ENCODE measurements around the gene KIF1A. TPM values are rescaled to one million over a fixed set of nuclear protein-coding genes. Genes with fewer than 3 reads are reported as not detected.

Gene KIF1A
- total and polyA plus RNA-seq, 2 of the 8 experiments (the other 6 are each of a cell fraction or from before 2014, with no cell fraction given), result 61.3 to 281 TPM

GRCh38 chr2:240747256-240747655 lies 72.8 kb downstream of the KIF1A start:
- Histone ChIP-seq H3K14ac (ENCODE audit: insufficient read length) (no peak overlapping the region), H3K4me3 (ENCODE audit: extremely low read depth in 1 of 4, insufficient read depth in 2 of 4, low read depth in 3 of 4, low read length in 4 of 4) (no peak overlapping the region), H3K23me2 (ENCODE audit: low read depth, low read length) (no peaks in the 10 kb centered on the region), H3K56ac (replicated peaks; ENCODE audit: insufficient read length, low read depth, low read length) (no peak overlapping the region), H3K4ac (replicated peaks; ENCODE audit: insufficient read length, low read depth, low read length) (no peak overlapping the region), H4K8ac (ENCODE audit: extremely low read depth, insufficient read depth, low read length) (peak overlapping the region; percentile 35; the same call in 1 of the 2 replicates), H3K79me2 (ENCODE audit: control insufficient read depth in 1 of 2, insufficient read depth in 2 of 2, low read length in 2 of 2) (no peaks in the 10 kb centered on the region; a peak in 1 of 4 replicates), H3K9me3 (ENCODE audit: insufficient read depth in 2 of 2, low read depth in 1 of 2, low read length in 1 of 2) (no peaks in the 10 kb centered on the region), H4K91ac (replicated peaks; ENCODE audit: insufficient read length, low read length) (no peak overlapping the region), H3K4me2 (ENCODE audit: insufficient read depth in 1 of 2, low read depth in 2 of 2, low read length in 2 of 2) (no peak overlapping the region), H2AK5ac (ENCODE audit: low read depth, low read length) (no peak overlapping the region), H2BK120ac (replicated peaks; ENCODE audit: low read depth, low read length) (no peak overlapping the region), H2BK15ac (ENCODE audit: low read length) (no peak overlapping the region), H2BK20ac (ENCODE audit: low read length) (no peak overlapping the region), H3K4me1 (replicated peaks in 1 of 4; ENCODE audit: control insufficient read depth in 3 of 4, insufficient read depth in 4 of 4, low read length in 3 of 4) (no peaks in the 10 kb centered on the region), H2BK5ac (ENCODE audit: low read depth, low read length) (no peak overlapping the region), H3K79me1 (ENCODE audit: low read depth, low read length) (no peaks in the 10 kb centered on the region; the same call in 1 of the 2 replicates), H3K18ac (ENCODE audit: extremely low read depth, low read length) (no peak overlapping the region), H2BK12ac (ENCODE audit: low read depth, low read length) (no peak overlapping the region), H4K20me1 (replicated peaks in 1 of 2; ENCODE audit: control insufficient read depth in 1 of 2, insufficient read depth in 2 of 2, low read length in 2 of 2) (peaks cover 9 to 13% of the 10 kb centered on the region in 2 experiments), H3K27ac (ENCODE audit: low read depth, low read length) (no peak overlapping the region), H2AFZ (ENCODE audit: low read length) (no peak overlapping the region), H4K5ac (ENCODE audit: insufficient read length, low read depth, low read length) (no peak overlapping the region), H3K9ac (replicated peaks in 1 of 4; ENCODE audit: extremely low read depth in 1 of 4, low read depth in 3 of 4, low read length in 3 of 4) (no peak overlapping the region), H3K27me3 (replicated peaks in 1 of 4; ENCODE audit: control insufficient read depth in 3 of 4, extremely low read depth in 1 of 4, insufficient read depth in 3 of 4, low read length in 3 of 4) (no peaks in the 10 kb centered on the region), H3K36me3 (ENCODE audit: control insufficient read depth in 2 of 4, insufficient read depth in 4 of 4, low read length in 3 of 4) (peaks cover 33 to 76% (median 61%) of the 10 kb centered on the region in 4 experiments; a peak in 7 of 8 replicates), H3K23ac (ENCODE audit: insufficient read length) (no peak overlapping the region)
- POLR2A ChIA-PET (ENCODE audit: partially characterized antibody), result interaction anchor here (0.9 to 3.4 kb wide), 8 partner anchors 9 to 75 kb away, joined by 3 to 21 read pairs (median 7); no protein-coding TSS in a partner anchor
- DNase-seq (ENCODE audit: low read depth in 1 of 2, low spot score in 2 of 2), result no peak
- FAIRE-seq, result no peak
- 84% methylated on average over 11 of the region's 11 CpGs; no CpG with 5 or more reads in 1 of the 2 experiments for WGBS, 2 experiments (ENCODE audit: extremely low coverage in 1 of 2, insufficient coverage in 1 of 2, insufficient read length in 1 of 2, insufficient replicate concordance in 2 of 2, low coverage in 1 of 2, low lambda C conversion rate in 2 of 2, missing lambda C conversion rate in 1 of 2)
- TF ChIP-seq NRF1 (IDR thresholded peaks at IDR 0.05; ENCODE audit: low read depth, low read length), result no peak
- TF ChIP-seq BACH1 (IDR thresholded peaks at IDR 0.05; ENCODE audit: low read length), result no peak
- no peak for TF ChIP-seq GABPA (IDR thresholded peaks at IDR 0.05; ENCODE audit: borderline replicate concordance, insufficient read depth, low read length)
- no peak for TF ChIP-seq RXRA (IDR thresholded peaks at IDR 0.05; ENCODE audit: insufficient read depth, low read depth, low read length)
- no peak for TF ChIP-seq FOSL1 (IDR thresholded peaks at IDR 0.05; ENCODE audit: insufficient read depth, low read depth, low read length)
- no peak for TF ChIP-seq TAF7 (optimal IDR thresholded peaks at IDR 0.05; ENCODE audit: borderline replicate concordance, low read depth, low read length)
- no peak for TF ChIP-seq MAX (IDR thresholded peaks at IDR 0.05)
- TF ChIP-seq BRCA1 (IDR thresholded peaks at IDR 0.05; ENCODE audit: low read depth, low read length), result no peak
- TF ChIP-seq MAFK (IDR thresholded peaks at IDR 0.05; ENCODE audit: low read depth, low read length), result no peak
- TF ChIP-seq CREB1 (IDR thresholded peaks at IDR 0.05), result no peak
- no peak for TF ChIP-seq GTF2F1 (IDR thresholded peaks at IDR 0.05; ENCODE audit: borderline replicate concordance, low read depth, low read length)
- TF ChIP-seq SP1 (IDR thresholded peaks at IDR 0.05; ENCODE audit: low read depth, low read length), result no peak
- TF ChIP-seq JUN (IDR thresholded peaks at IDR 0.05; ENCODE audit: low read depth, low read length), result no peak
- CTCF ChIA-PET (ENCODE audit: partially characterized antibody), result interaction anchor here (0.7 to 1.4 kb wide), 3 partner anchors 13 to 93 kb away, joined by 3 to 7 read pairs (median 3); no protein-coding TSS in a partner anchor
